ENCODE results near the gene UGT1A6.

DNA sequence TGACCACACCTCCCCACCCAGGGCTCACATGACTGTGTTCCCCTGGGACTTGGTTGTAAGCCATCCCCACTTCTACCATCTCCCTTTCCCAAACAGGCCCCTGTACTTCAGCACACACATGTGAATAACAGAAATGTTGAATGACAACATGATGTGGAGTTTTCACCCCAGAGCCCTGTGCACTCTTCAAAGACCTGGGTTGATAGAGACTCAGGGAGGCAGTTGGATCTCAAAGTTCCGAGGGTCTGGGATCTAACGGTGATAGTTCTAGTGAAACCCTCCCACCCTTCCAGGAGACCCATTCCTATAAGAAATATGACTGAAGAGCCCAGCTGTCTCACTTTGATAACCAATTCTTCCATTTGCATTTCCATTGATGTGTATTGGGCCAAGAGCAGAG lies 85.3 kb downstream of the UGT1A6 start, which contains the start of gene MROH2A:
- TF ChIP-seq GATA3 (IDR thresholded peaks at IDR 0.05; ENCODE audit: low read depth, low read length) (no peak), GATA2 (IDR thresholded peaks at IDR 0.05; ENCODE audit: low read depth, low read length) (no peak)

All from SH-SY5Y (cell line).